Measurements from ENCODE around the gene FOXD2.

- TF ChIP-seq POLR2AphosphoS5 (IDR thresholded peaks at IDR 0.05) = no peak
- TF ChIP-seq CTCF (IDR thresholded peaks at IDR 0.05) = no peak
- no peak for TF ChIP-seq POLR2A (IDR thresholded peaks at IDR 0.05; ENCODE audit: low read depth)
- no peak for TF ChIP-seq EP300 (IDR thresholded peaks at IDR 0.05)
Measured at GRCh38 chr1:47465605-47466004, 27.8 kb downstream of the FOXD2 start.

Data from esophagus muscularis mucosa (tissue), 4 donors.